ENCODE data around the gene C11orf86.

DNA sequence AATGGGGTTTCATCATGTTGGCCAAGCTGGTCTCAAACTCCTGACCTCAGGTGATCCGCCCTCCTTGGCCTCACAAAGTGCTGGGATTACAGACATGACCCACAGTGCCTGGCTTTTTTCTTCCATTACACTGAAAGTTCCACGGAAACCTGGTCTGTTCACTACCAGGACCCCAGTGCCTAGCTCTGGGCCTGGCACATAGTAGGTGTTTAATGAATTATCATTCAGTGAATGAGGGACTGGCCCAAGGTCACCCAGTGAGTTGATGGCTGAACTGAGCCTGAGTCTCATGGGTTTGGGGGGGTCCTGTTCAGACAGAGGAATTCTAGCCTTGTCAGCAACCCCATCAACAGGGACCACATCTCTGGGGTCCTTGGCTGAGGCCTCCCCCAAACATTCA, 3.1 kb downstream of the C11orf86 start:
- TF ChIP-seq, protein P1, sequence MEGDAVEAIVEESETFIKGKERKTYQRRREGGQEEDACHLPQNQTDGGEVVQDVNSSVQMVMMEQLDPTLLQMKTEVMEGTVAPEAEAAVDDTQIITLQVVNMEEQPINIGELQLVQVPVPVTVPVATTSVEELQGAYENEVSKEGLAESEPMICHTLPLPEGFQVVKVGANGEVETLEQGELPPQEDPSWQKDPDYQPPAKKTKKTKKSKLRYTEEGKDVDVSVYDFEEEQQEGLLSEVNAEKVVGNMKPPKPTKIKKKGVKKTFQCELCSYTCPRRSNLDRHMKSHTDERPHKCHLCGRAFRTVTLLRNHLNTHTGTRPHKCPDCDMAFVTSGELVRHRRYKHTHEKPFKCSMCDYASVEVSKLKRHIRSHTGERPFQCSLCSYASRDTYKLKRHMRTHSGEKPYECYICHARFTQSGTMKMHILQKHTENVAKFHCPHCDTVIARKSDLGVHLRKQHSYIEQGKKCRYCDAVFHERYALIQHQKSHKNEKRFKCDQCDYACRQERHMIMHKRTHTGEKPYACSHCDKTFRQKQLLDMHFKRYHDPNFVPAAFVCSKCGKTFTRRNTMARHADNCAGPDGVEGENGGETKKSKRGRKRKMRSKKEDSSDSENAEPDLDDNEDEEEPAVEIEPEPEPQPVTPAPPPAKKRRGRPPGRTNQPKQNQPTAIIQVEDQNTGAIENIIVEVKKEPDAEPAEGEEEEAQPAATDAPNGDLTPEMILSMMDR (IDR thresholded peaks at IDR 0.05) = no peak
- no peak for TF ChIP-seq POLR2A (IDR thresholded peaks at IDR 0.05)

All from ovary (tissue), 3 donors.